ENCODE measurements around the gene CLEC18A. TPM values are rescaled to one million over a fixed set of nuclear protein-coding genes. Genes with fewer than 3 reads are reported as not detected.

Gene CLEC18A
- total RNA-seq, 2 donors from 2014 or later = 0.32 to 4.2 TPM

DNA sequence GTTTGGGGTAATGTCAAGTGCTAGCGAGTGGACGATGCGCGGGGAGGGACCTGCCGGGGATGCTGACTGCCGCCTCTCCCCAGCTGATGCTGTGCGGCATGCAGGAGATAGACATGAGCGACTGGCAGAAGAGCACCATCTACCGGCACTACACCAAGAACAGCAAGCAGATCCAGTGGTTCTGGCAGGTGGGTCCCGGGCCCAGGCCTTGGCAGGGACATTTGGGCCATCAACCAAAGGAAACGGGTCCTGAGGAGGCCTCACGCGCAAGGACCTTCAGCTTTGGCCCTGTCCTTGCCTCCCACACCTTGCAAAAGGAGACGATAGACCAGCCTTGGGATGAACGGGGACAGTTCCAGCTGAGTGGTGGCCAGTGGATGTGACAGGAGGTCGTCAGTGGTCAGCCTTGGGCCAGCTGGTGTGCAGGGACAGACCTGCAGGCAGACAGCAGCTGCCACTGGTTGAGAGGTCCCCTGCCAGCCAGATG, 13.6 kb upstream of the CLEC18A start:
- Histone ChIP-seq H3K4me3 (no peak overlapping the region), H3K36me3 (peaks cover 4% of the 10 kb centered on the region), H3K9me3 (no peaks in the 10 kb centered on the region), H3K27me3 (no peaks in the 10 kb centered on the region), H3K27ac (no peak overlapping the region), H3K4me1 (no peaks in the 10 kb centered on the region), H3K9ac (ENCODE audit: low read depth in 2 of 2, low read length in 2 of 2) (no peak overlapping the region)
- intact Hi-C loops (cut with DNase I) = no loop called here
- DNase-seq = no peak
- TF ChIP-seq, protein P1, sequence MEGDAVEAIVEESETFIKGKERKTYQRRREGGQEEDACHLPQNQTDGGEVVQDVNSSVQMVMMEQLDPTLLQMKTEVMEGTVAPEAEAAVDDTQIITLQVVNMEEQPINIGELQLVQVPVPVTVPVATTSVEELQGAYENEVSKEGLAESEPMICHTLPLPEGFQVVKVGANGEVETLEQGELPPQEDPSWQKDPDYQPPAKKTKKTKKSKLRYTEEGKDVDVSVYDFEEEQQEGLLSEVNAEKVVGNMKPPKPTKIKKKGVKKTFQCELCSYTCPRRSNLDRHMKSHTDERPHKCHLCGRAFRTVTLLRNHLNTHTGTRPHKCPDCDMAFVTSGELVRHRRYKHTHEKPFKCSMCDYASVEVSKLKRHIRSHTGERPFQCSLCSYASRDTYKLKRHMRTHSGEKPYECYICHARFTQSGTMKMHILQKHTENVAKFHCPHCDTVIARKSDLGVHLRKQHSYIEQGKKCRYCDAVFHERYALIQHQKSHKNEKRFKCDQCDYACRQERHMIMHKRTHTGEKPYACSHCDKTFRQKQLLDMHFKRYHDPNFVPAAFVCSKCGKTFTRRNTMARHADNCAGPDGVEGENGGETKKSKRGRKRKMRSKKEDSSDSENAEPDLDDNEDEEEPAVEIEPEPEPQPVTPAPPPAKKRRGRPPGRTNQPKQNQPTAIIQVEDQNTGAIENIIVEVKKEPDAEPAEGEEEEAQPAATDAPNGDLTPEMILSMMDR (IDR thresholded peaks at IDR 0.05) = no peak

- intact Hi-C loops (cut with DNase I) = no loop called here
- no peaks in the 10 kb centered on the region for H3K4me1 ChIP-seq
- H3K9ac ChIP-seq (ENCODE audit: low read depth in 2 of 2, low read length in 2 of 2) = no peak overlapping the region
- H3K27me3 ChIP-seq = no peaks in the 10 kb centered on the region
- H3K27ac ChIP-seq = no peak overlapping the region
- TF ChIP-seq, protein P1 (IDR thresholded peaks at IDR 0.05) = no peak
- peaks cover 4% of the 10 kb centered on the region for H3K36me3 ChIP-seq
- no peaks in the 10 kb centered on the region for H3K9me3 ChIP-seq
- H3K4me3 ChIP-seq = no peak overlapping the region
- DNase-seq = no peak
Measured at GRCh38 chr16:69938981-69939820, 11.9 kb upstream of the CLEC18A start.

GRCh38 chr16:69939821-69940585, 11.1 kb upstream of the CLEC18A start:
- Histone ChIP-seq H3K9ac (ENCODE audit: low read depth in 2 of 2, low read length in 2 of 2) (no peak overlapping the region), H3K27ac (no peak overlapping the region), H3K36me3 (peaks cover 4% of the 10 kb centered on the region), H3K27me3 (no peaks in the 10 kb centered on the region), H3K9me3 (no peaks in the 10 kb centered on the region), H3K4me3 (no peak overlapping the region), H3K4me1 (no peaks in the 10 kb centered on the region)
- intact Hi-C loops (cut with DNase I) = no loop called here
- no peak for DNase-seq
- TF ChIP-seq, protein P1 (IDR thresholded peaks at IDR 0.05) = no peak

- DNase-seq = no peak
- H3K27me3 ChIP-seq = no peaks in the 10 kb centered on the region
- H3K4me3 ChIP-seq = no peak overlapping the region
- TF ChIP-seq, protein P1 (IDR thresholded peaks at IDR 0.05) = no peak
- intact Hi-C loops (cut with DNase I) = no loop called here
- no peaks in the 10 kb centered on the region for H3K9me3 ChIP-seq
- H3K9ac ChIP-seq (ENCODE audit: low read depth in 2 of 2, low read length in 2 of 2) = no peak overlapping the region
- no peak overlapping the region for H3K27ac ChIP-seq
- H3K36me3 ChIP-seq = peaks cover 4% of the 10 kb centered on the region
- no peaks in the 10 kb centered on the region for H3K4me1 ChIP-seq
Measured at GRCh38 chr16:69940676-69941075, 10.5 kb upstream of the CLEC18A start.

GRCh38 chr16:69941251-69942098, 9.7 kb upstream of the CLEC18A start:
- Histone ChIP-seq H3K27ac (no peak overlapping the region), H3K27me3 (no peaks in the 10 kb centered on the region), H3K36me3 (peaks cover 4% of the 10 kb centered on the region), H3K9ac (ENCODE audit: low read depth in 2 of 2, low read length in 2 of 2) (no peak overlapping the region), H3K4me3 (no peak overlapping the region), H3K4me1 (no peaks in the 10 kb centered on the region), H3K9me3 (no peaks in the 10 kb centered on the region)
- DNase-seq = no peak
- TF ChIP-seq, protein P1 (IDR thresholded peaks at IDR 0.05) = no peak
- intact Hi-C loops (cut with DNase I) = no loop called here

All from colonic mucosa (tissue), 4 donors.